NCI-H345 treated with DMSO at 0.1 percent for 48 hours (cell line): ENCODE measurements around the gene FAM107B.
"Not testable (repeated sequence)": the region's sequence is repeated elsewhere in the genome, so short reads cannot be mapped to it uniquely, and the experiment has no call there.

Experiments used
- DNase-seq: peaks from one replicate; lab custom pipeline; 2025; ENCODE audit not compliant: unreplicated experiment; lab: John Stamatoyannopoulos, UW

FAM107B gene

DNA sequence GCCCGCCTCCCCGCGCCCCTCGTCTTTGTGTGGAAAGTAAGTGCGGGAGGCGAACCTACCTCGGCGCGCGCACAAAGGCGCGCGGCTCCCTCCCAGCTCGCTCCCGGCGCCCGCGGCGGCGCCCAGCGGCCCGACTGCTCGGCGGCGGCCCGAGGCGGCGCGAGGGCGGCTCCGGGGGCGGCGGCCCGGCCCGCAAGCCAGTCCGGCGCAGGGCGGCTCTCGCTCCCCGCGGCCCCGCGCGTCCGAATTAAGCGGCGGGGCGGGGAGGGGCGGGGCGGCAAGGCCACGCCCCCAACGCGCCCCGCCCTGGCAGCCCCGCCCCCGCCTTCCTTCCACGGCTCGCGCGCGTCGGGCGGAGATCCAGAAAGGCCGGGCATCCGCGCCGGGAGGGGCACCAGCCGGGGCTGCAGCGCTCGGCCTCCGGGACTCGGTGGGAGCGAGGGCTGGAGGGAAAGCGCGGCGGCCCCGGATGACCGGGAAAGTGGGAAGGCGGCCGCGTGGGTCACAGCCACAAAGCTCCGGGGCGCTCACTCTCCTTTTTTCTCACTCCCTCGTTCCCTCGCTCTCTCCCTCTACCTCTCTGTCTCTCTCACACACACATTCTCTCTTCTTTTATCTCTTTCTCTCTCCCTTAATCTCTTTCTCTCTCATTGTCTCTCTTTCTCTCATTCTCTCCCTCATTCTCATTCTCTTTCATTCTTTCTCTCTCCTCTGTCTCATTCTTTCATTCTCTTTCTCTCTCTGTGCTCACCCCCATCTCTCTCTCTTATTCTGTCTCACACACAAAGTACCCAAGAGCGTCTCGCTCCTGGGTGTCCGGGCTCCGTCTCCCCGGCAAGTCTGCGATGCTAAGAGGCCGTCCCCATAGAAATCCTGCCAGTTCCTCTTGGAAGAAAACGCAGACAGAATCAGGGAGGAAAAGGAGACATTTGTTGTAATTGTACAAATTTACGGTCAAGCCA lies 170.2 kb downstream of the FAM107B start:
- no peak for DNase-seq

DNA sequence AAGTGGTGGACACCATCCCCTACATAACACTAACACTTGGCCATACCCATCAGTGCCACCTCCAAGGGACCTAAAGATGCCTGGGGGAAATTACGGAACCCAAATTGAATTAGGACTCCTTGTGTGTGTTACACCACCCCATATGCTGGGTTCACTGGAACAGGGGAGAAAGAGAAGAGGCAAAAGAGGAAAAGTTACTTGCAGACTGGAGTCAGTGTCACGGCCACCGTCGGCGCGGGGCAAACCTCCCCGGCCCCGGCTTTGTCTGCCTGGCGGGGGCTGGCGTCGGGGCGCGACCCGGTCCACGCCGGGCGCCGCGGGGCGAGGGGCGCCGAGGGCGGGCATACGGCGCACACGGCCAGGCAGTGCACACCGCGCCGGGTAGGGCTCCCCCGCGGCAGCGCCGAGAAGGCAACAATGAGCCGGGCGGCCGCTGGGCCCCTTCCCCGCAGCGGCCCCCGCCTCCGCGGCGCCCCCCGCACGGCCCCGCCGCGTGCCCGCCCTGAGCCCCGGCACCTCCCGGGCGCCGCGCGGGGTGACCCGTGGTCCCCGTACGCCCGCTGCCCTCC lies 171.1 kb downstream of the FAM107B start:
- no peak for DNase-seq

DNA sequence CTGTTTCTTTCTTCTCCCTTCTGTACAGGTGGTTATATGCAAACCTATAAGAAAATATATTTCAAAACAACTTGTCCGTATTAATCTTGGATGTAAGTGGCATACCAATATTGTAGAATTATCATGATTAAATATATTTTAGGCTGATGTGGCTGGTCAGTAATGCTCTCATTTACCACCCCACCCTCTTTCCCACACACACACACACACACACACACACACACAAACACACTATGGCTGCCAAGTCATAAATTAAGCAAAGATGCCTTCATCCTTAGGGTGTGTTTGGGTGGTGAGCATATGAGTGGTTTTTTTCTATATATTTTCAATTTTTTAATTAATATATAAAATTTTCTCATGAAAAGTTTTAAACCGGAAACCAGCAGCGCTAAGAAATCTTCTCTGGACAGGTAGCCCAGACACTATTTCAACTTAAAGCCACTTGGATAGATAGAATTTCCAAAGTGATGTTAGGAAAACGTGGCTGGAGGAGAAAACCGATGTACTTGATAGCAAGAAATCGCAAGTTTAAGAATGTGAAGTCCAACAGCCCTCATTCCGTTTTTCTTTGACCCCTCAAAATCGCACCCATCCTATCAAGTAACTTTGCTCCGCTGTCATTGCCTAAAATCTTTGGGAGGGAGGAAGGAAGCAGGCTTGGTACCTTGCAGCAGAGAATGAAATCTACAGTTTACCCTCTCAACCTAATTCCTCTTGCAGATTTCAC lies 171.7 kb downstream of the FAM107B start:
- DNase-seq: no peak

DNA sequence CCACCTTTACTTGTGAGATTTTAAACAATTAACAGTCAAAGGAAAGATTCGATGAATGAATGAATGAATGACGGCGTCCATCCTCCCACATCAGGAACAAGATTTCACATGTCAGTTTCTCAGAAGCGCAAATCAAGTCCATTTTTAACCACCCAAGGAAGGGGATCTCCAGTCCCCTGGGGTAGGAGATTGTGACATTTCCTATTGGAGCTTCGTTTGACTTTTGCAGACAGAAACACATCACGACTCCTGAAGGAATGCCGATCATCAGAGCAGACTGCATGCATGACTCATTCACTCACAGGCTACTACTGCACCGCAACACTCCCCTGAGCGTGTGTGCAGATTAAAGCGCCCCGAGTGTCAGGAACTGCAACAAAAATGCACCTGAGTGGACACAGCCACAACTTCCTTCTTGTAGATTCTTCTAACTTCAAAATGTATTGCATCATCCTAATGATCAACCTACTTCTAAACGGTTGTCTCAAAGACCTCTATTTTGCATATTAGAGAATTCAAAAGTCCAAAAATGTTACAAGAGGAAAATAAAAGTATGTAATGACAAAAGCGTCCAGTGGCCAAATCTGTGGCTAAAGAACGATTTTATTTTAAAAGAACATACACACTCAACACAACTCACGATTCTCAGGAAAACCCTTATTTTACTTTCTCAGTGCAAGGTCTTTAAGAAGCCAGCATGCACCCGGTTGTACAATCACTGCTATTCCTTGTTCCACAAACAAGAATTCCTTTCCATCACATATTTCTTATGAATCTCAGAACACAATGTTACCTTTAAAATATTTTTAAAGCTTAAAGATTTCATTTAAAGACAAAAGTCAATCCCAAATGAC lies 172.6 kb downstream of the FAM107B start:
- no peak for DNase-seq

DNA sequence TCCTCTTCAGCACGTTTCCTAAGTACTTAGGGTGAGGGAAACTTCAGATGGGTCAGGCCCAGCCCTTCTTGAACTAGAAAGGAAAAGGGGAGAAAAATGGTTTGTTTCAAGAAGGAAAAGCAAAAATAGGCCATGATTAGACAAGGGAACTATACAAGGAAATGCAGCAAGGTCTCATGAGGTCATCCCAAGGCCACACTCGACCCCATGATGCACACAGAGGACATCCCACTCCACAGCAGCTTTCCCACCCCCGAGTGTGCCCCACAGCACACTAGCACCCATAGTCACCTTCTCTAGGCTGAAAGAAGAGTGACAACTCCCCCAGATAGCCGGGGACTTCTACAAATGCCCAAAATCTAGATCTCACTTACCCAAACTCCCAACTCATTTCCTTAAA lies 173.4 kb downstream of the FAM107B start:
- no peak for DNase-seq

DNA sequence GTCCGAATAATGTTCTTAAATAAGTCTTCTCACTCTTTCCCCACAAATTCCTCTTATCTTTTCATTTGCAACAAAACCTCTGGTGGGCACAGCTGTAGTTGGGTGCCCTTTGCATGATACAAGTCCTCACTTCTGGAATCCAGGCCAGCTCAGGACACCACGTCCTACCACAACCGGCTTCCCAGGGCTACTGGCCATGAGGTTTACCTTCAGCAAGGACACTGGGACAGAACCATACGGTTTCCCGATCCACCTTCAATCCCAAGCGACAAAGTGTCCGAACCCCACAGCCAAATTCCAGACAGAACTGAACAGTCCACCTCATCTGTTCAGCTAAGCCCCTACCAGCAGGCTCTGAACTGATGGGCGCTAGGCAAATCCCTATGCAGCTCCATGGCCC lies 174.6 kb downstream of the FAM107B start:
- DNase-seq: no peak

DNA sequence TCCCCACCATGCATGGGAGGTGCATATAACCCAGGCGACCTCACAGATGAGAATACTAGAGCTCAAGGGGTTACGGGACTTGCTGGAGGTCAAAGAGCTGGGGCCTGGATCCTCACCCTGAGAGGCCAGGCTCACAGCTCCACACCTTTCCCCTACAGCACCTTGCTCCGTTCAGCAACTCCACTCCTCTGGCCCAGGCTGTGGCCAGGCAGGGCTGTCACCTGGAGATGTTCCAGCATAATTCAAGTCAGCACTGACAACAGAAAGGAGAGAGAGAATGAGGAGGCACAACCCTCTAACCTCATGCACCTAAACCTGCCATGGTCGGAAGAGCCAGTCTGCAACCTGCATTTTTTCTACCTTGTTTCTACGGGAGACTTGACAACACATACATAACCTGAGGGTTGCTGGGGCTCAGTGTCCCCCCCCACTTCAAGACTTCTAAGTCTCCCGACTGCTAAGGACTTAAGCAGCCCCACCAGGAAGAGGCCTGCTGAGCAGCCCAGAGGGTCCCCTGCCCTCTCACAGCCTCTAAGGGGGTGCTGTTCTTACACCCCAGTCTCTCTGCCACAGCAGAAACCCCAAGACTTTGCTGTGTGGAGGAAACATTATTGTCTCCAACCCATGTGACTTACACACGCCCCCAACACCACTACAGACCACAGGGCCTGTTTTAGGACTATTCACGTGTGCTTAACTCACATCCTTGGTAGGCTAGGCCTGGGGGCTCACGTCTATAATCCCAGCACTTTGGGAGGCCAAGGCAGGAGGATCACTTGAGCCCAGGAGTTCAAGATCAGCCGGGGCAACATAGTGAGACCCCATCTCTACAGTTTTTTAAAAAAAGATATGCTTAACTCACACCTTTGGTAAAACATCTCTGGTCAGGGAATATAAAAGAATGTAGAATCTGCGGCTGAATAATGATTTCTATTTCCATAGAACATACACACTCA lies 175.6 kb downstream of the FAM107B start:
- no peak for DNase-seq

DNA sequence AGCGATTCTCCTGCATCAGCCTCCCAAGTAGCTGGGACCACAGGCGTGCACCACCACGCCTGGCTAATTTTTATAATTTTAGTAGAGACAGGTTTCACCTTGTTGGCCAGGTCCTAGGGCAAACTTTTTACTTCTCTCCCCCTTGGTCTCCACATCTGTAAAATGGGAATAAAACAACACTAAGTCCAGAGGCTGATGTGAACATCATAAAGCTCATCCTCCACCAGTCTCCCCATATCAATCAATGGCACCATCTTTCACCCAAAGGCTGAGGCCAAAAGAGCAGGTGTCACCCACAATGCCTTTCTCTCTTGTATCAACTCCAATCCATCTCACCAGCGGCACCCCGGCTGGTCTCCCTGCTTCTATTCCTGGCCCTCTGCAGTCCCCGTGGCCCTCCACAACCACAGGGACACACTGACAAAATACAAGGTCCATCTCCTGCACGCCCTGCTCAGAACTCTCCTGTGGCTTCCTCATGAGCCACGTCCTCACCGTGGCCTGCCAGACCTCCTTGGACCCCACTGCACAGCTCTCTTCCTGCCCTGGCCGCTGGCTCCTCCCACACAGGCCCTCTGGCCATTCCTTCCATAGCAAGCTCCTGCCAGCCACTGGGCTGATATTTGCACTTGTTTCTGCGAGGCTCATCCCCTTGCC lies 179.0 kb downstream of the FAM107B start:
- DNase-seq: no peak

DNA sequence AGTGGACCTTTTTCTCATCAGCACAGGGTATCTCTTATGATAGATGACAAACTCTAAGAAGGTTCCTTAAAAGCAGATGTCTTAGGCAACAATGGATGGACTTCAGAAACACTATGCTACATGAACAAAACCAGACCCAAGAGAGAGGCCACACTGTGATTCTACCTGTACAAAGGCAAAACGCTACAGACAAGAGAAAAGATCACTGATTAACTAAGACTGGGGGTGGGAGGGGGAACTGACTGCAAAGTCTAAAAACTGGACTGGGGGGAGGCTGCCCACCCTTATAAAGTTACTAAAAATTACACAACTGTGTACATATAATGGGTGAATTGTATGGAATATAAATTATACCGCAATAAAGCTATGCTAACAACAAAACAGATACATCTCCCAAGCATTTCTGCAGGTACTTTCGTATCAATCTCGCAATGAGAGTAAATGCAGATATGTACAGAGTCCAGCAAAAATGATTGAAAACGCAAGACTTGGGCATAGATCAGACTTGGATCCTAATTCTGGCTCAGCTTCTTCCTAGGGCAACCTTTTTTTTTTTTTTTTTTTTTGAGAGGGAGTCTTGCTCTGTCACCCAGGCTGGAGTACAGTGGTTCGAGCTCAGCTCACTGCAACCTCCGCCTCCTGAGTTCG lies 179.7 kb downstream of the FAM107B start:
- no peak for DNase-seq

DNA sequence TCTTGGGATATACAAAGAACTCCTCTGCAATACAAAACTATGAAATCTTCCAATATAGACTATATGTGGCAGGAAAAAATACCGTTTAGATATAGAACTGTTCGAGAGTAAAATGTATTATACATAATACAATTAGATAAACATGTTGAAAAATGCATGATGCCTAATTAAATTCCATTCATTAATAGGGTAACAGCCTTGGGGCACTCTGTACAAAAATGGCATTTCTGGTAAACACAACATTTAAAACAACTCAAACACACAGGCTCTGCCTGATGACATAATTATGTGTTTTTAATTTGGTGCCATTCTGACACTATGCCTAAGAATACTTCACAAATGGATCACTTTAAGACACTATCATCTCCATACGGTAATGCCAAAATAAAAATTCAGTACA lies 180.9 kb downstream of the FAM107B start:
- DNase-seq: no peak

DNA sequence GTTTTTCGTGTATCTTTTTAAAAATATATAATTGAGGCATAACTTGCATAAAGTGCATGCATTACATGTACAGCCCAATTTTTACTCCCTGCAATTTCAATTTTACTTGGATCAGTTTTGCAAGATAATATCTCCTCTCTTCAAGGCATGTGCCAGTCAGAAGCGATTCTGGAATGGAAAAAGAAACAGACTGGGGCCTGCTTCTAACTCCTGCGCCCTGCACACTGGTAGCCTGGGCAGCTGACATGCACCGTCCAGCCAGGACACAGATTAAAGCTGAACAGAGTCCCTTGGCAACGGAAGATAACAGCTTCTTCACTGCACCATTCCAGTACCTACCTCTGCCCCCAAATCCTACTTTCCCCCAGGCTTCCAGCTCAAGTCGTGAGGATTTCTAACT lies 182.1 kb downstream of the FAM107B start:
- DNase-seq: no peak

DNA sequence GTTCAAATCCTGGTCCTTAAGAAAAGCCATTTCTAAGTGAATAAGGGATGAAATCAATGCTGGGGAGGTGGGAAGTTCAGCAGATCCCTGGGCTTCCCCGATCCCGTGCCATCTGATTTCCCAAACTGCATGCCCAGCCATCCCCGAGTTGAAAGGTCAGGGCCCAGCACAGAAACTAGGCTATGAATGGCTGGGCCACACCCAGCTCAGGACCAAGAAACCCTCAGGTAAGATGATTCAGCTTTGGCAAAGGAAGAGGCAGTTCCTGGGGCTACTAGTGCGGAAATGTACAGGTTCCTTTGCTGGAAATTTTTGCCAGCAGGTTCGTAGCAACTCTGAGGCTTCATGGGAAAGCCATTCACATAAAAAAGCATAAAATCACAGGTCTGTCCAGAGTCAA lies 182.7 kb downstream of the FAM107B start:
- no peak for DNase-seq

DNA sequence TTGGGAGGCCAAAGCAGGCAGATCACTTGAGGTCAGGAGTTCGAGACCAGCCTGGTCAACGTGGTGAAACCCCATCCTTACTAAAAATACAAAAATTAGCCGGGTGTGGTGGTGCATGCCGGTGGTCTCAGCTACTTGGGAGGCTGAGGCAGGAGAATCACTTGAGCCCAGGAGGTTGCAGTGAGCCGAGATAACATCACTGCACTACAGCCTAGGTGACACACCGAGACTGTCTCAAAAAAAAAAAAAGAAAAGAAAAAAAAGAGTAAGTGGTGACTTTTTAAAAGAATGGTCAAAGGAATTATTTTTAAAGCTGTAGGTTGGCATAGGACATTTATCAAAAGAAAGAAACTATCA lies 185.8 kb downstream of the FAM107B start:
- not testable (repeated sequence) for DNase-seq

DNA sequence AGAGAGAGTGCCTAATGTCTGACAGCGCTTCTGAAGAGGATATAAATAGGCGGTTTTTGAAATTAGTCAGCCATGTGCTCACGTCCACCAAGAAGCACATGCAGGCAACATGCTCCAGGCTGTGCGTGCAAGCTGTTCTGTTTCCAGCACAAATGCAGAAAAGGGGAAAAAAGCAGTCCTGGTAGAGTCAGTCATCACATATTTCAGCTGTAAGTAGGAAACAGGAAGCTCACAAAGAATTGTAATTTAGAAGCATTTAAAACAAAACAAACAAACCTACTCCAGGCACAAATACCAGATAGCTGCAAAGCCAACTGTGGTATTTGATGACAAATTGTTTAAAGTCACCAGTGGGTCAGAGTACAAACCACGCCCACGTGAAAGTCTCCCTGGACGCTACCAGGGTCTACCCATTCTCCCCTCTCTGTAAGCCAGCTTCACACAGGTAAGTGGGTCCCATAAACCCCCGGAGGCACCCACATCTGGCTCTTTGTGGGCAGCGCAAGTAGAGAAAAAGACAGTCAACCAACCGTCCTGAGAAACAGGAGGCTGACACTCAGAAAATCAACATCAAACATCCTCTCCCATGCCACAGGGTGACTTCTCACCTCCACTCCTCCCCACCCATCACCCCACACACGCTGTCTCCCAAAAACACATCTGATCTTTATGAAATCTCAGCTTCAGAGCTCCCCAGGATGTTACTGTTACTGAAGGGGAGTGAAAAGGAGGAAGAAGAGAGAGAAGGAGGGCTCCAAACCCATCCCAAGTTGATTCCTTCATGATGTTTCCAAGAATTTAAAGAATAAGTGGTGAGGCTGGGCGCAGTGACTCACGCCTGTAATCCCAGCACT lies 186.4 kb downstream of the FAM107B start:
- DNase-seq: no peak

DNA sequence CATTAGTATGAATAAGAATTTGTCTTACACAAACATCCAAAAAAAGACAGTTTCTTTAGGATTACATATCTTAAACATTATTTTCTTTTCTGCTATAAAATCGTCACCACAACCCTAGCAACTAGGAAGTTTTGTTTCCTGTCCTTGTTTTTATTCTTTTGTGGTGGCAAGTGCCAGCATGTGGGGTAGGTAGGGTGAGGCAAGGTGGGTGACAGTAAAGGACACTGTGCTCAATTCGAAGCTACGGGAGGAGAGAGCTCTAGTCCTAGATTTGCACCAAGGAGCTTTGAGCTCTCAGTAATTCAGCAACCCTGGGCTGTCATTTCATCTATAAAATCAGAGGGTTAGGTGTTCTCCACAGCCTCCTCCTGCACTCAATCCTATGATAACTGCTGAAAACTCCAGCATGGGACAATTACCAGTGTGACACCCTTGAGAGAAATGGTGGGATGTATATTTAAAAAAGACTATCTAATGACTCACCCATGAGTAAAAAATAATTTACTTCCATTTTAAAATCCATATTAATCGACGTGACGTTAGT lies 187.1 kb downstream of the FAM107B start:
- no peak for DNase-seq

DNA sequence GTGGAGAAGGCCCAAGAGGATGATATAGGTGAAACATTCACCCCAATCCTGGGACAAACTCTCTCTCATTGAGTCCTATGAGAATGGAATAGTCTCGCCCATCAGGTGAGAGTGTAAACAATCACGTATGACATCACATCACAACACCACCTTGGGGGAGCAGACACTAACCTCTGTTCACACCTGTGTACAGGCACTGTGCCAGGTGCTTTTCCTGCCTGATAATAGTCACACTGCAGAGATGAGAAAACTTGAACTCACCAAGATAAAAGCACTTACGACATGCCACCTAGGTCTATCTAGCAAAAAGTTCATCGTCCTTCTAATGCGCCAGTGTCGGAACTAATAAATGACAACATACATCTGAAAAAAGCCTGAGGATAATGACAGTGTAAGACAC lies 187.8 kb downstream of the FAM107B start:
- DNase-seq: no peak

DNA sequence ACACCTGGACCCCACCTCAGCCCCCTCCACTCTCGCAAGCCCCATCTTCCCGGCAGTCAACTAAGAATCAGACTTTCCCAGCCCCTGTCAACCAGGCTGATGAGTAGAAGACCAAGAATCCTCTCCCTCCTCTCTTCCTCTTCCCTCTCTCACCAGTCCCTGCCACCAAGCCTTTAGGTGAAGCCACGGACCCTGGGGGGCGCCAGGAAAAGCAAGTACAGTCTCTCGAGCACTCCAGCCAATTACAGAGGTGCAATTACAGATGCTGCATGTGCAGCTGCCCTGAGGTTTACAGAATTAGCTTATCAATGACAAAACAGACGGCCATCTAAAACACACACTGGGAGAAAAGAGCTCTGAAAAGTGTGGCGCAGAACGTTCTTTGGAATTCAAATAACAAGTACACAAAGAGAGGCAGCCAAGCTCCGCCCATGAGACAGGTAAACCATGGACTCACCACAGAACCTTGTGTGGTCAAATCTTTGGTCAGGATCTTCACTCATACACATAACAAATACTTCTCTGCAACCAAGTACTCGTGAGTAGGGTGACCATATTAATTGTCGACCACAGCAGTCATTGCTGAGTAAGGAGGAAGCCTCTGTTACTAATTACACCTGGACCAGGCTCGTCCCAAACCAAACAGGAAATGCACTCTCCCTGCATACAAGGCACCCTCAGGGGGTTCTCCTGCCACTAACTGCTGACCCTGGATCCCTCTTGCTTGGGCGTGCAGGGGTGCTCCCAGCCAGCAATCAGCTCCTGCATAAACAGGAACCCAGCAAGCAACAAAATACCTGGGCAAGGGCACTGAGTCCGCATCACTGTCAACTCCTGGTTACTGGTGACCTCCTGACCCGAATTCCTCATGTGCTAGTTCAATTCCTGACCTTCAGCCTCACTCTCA lies 189.2 kb downstream of the FAM107B start:
- DNase-seq: no peak
